GM19099 (cell line): Measurements from ENCODE around the gene HTRA1.

Experiments used
- POLR2A ChIP-seq: IDR thresholded peaks from 3 replicates; pipeline ENCODE4 v1.6.1; 2011; ENCODE audit warnings: low read depth; ENCODE audit not compliant: insufficient read length; ENCODE audit errors: extremely low read depth

The HTRA1 gene

GRCh38 chr10:122554131-122555036 lies 93.0 kb downstream of the HTRA1 start:
- TF ChIP-seq POLR2A = no peak

DNA sequence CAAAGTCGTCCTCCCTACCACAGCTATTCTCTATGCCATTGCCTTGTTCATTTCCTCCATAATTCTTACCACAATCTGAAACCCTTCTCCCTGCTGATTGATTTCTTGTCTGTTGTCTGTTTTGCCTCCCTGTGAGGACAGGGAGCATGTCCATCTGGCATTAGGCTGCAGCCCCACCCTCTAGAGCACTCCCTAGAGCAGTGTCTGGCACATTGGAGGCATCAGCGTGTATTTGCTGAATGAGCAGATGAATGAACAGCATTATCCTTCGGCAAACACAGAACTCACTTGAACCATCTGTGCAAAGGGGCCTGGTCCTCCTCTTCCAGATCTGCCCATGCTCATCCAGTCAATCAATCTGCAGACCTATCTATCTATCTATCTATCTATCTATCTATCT lies 94.1 kb downstream of the HTRA1 start:
- TF ChIP-seq POLR2A = no peak

- TF ChIP-seq POLR2A = no peak
These were observed 96.2 kb downstream of the HTRA1 start for GRCh38 chr10:122557516-122557915.

GRCh38 chr10:122558452-122558851 lies 97.1 kb downstream of the HTRA1 start:
- no peak for TF ChIP-seq POLR2A

DNA sequence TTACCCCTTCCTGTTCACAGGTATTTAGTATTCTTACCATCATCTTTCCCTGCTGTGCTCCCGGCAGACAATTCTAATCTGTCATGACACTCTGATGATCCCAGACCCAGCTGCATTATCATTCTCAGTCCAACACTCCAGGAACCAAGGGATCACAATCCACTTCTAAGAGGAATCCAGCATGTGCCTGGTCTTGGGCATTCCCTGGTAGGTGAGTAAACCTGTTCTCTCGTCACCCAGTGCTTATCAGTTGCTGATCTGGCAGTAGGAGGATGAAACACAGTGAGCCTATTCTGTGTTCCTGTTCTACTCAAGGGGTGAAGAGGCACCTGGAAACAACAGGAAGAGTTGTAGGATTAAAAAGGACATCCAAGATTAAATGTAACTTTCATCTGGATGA lies 97.9 kb downstream of the HTRA1 start:
- no peak for TF ChIP-seq POLR2A

DNA sequence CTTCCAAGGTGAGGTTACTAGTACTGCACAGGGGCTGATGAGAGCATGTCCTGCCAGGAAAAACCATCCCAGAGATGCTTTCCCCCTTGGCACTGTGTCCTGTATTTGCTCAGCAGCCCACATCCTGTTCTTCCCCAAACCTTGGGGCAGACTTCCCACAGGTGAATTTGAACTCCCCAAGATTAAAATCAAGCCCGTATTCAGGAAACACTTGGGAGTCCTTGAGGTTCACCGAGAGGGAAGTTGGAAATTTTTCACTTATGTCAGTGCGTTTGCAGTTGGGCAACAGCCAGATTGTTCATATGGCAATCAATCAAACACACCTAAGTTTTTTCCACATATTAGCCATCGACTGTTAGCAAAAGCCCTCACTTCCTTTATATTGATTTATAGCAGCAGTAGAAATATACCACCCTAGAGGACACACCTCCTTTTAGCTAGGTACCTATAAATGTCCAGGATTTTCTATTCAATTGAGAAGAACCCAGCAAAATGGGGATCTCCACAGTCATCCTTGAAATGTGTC lies 99.0 kb downstream of the HTRA1 start, which contains the start of gene DMBT1:
Gene DMBT1, plus strand, starts transcription at position 476 of the 526 bp plus-strand sequence. Its CDS starts 17 bp downstream, at position 493.
- no peak for TF ChIP-seq POLR2A

GRCh38 chr10:122561212-122561611 lies 99.9 kb downstream of the HTRA1 start:
- no peak for TF ChIP-seq POLR2A

- TF ChIP-seq POLR2A = no peak
These were observed 100.4 kb downstream of the HTRA1 start for GRCh38 chr10:122561792-122562191.
